Thoracic aorta (tissue), 2 donors: ENCODE results near the gene LCP1. TPM values are rescaled to one million over a fixed set of nuclear protein-coding genes. Genes with fewer than 3 reads are reported as not detected.

ENCODE experiments used
- ATAC-seq: fragments of 150-250 bp; one replicate; pipeline ENCODE4 v1.8.0; 2017; ENCODE audit warnings: low read depth; ENCODE audit not compliant: insufficient number of reproducible peaks, low FRiP score
- DNase-seq: peaks from one replicate; pipeline ENCODE4 v3.0.0-alpha.2; 2020; ENCODE audit warnings: low spot score
- H3K27ac ChIP-seq, 2 donors: fragments of 200-600 bp; sonication (generic); 1 replicate in 1 of 2; 2 replicates in 1 of 2; pipeline ENCODE4 v1.5.1; 2016; ENCODE audit warnings: mild to moderate bottlenecking in 2 of 2, moderate library complexity in 2 of 2
- H3K27me3 ChIP-seq: fragments of 200-600 bp; sonication (generic); replicated peaks from 2 replicates; pipeline ENCODE4 v1.6.0; 2016; ENCODE audit warnings: mild to moderate bottlenecking; ENCODE audit not compliant: insufficient read depth
- H3K36me3 ChIP-seq: fragments of 200-600 bp; sonication (generic); one replicate; pipeline ENCODE4 v1.5.1; 2016
- H3K4me1 ChIP-seq, 2 donors: fragments of 200-600 bp; sonication (generic); 1 replicate in 1 of 2; 2 replicates in 1 of 2; pipeline versions ENCODE4 v1.5.1 to v1.6.0; 2016; ENCODE audit warnings: low read depth in 2 of 2, mild to moderate bottlenecking in 1 of 2; ENCODE audit not compliant: control insufficient read depth in 1 of 2
- H3K4me3 ChIP-seq: fragments of 200-600 bp; sonication (generic); 2 replicates; pipeline ENCODE4 v1.5.1; 2016; ENCODE audit warnings: mild to moderate bottlenecking
- H3K9me3 ChIP-seq: fragments of 200-600 bp; sonication (generic); 2 replicates; pipeline ENCODE4 v1.5.1; 2016
- CTCF ChIP-seq: fragments of 200-600 bp; sonication (generic); IDR thresholded peaks from one replicate; pipeline ENCODE4 v1.5.1; 2019; ENCODE audit warnings: antibody characterized with exemption
- total RNA-seq, 2 donors: library from RNA; depleted of rRNA; stranded (reverse); fragments of >200 nt; gene quantifications; one replicate each; pipeline versions ENCODE4 v1.1.0 to v1.2.3, GENCODE V29; 2016

The LCP1 gene
- total RNA-seq, 2 donors from 2014 or later: 61.7 to 66.3 TPM

- Histone ChIP-seq H3K36me3 (no peaks in the 10 kb centered on the region), H3K4me1 (no peaks in the 10 kb centered on the region), H3K9me3 (no peaks in the 10 kb centered on the region), H3K4me3 (no peak overlapping the region), H3K27ac (no peak overlapping the region), H3K27me3 (no peaks in the 10 kb centered on the region)
- TF ChIP-seq CTCF: no peak
- DNase-seq (no peak), ATAC-seq (no peak)
Measured at GRCh38 chr13:46202966-46203365, 21.0 kb upstream of the LCP1 start.

- Histone ChIP-seq H3K27me3 (no peaks in the 10 kb centered on the region), H3K27ac (no peak overlapping the region), H3K4me1 (no peaks in the 10 kb centered on the region), H3K4me3 (no peak overlapping the region), H3K36me3 (no peaks in the 10 kb centered on the region), H3K9me3 (no peaks in the 10 kb centered on the region)
- DNase-seq: no peak
- no peak for TF ChIP-seq CTCF
- no peak for ATAC-seq
Measured at GRCh38 chr13:46202188-46202795, 20.3 kb upstream of the LCP1 start.

GRCh38 chr13:46198696-46199193 is 16.8 kb upstream of the LCP1 start:
- no peak for TF ChIP-seq CTCF
- H3K9me3 ChIP-seq: no peaks in the 10 kb centered on the region
- no peak overlapping the region for H3K27ac ChIP-seq
- no peaks in the 10 kb centered on the region for H3K27me3 ChIP-seq
- no peak overlapping the region for H3K4me3 ChIP-seq
- no peaks in the 10 kb centered on the region for H3K4me1 ChIP-seq
- ATAC-seq (no peak), DNase-seq (no peak)
- H3K36me3 ChIP-seq: no peaks in the 10 kb centered on the region

- ATAC-seq (no peak), DNase-seq (no peak)
- Histone ChIP-seq H3K9me3 (no peaks in the 10 kb centered on the region), H3K27me3 (no peaks in the 10 kb centered on the region), H3K27ac (no peak overlapping the region), H3K4me1 (no peaks in the 10 kb centered on the region), H3K36me3 (no peaks in the 10 kb centered on the region), H3K4me3 (no peak overlapping the region)
- TF ChIP-seq CTCF: no peak
Measured at GRCh38 chr13:46197299-46198048, 15.5 kb upstream of the LCP1 start.

GRCh38 chr13:46195016-46195415 is 13.0 kb upstream of the LCP1 start:
- no peak overlapping the region for H3K4me3 ChIP-seq
- no peaks in the 10 kb centered on the region for H3K4me1 ChIP-seq
- no peaks in the 10 kb centered on the region for H3K36me3 ChIP-seq
- H3K27ac ChIP-seq: no peak overlapping the region
- H3K9me3 ChIP-seq: no peaks in the 10 kb centered on the region
- no peak for TF ChIP-seq CTCF
- DNase-seq: no peak
- H3K27me3 ChIP-seq: no peaks in the 10 kb centered on the region
- ATAC-seq: no peak
